CD1c-positive myeloid dendritic cell (primary cell): ENCODE data around the gene COL7A1.

Experiments
- DNase-seq: peaks from one replicate; pipeline ENCODE4 v3.0.0-alpha.2; 2016; ENCODE audit errors: extremely low spot score

The COL7A1 gene

DNA sequence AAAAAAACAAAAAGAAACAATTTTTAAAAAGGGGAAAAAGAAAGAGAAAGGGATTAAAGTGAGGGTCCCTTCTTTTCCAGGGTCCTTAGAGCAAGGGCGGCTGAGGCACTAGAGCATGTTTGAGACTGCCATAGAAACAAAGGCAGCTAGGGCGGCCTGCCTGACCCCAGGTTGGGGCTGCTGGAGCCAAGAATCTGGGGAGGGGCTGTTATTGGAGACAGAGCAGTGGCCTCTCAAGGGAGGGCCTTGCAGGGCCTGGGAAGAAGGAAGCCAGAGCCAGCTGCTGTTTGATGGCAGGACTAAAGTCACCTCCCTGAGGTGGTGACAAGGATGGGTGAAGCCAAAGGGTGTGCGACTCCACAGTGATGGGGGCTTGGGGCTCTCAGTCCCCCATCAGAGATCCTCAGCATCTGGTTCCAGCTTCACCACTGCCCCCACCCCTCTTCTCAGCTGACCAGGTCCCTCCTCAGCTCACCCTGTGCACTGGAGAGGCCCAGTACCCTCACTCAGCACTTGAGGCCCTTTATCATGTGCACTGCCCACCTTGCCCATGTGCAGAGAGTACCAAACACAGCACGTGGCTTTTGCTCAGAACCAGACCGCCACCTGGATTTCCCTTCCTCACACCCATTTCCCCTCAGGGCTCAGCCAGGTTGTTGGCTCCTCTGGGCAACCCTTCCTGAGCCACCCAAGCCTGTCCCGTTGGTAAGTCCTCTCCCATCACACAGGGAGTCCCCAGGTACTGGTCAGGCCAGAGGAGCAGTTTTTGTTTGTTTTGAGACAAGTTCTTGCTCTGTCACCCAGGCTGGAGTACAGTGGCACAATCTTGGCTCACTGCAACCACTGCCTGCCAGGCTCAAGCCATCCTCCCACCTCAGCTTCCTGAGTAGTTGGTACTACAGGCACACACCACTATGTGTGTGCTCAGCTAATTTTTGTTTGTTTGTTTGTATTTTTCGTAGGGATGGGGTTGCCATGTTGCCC, 24.7 kb upstream of the COL7A1 start:
- no peak for DNase-seq

DNA sequence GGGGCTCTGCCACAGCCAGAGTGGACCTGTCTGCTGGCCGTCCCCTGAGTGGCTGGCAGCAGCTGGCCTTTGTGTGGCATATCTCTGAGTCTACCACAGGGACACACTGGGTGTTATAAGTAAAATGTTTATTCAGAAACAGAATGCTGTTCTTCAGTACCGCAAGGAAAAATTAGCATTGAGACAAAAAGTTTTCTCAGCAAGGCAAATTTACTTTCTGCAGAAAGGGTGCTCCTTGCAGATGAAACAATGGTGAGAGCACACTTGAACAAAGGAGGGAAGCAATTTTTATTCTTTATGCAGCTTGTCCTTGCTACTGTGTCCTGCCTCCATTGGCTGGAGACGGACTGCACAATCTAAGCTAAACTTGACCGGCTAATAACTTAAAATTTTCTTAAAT, 22.4 kb upstream of the COL7A1 start:
- peak; percentile 25 for DNase-seq

GRCh38 chr3:48614044-48614443, 18.9 kb upstream of the COL7A1 start:
- DNase-seq: peak; percentile 94

- DNase-seq: no peak
Measured at GRCh38 chr3:48612309-48612708, 17.2 kb upstream of the COL7A1 start.

- DNase-seq: peak; percentile 97
Measured at GRCh38 chr3:48609088-48610005, 14.2 kb upstream of the COL7A1 start, which contains the start of gene UQCRC1. UQCRC1 (minus strand) TSS chr3:48609646; CDS start chr3:48609620, 26 bp downstream.

DNA sequence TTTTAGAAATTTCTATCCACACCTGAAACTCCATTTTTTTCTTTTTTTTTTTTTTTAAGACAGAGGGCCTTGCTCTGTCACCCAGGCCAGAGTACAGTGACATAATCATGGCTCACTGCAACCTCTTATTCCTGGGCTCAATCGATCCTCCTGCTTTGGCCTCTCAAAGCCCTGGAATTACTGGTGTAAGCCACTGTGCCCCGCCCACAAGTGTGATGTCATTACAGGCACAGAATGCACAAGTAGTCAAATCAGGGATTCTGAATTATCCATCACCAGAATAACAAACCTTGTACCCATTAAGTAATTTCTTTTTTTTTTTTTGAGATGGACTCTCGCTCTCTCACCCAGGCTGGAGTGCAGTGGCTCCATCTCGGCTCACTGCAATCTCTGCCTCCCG, 12.4 kb upstream of the COL7A1 start:
- DNase-seq: peak; percentile 25

DNA sequence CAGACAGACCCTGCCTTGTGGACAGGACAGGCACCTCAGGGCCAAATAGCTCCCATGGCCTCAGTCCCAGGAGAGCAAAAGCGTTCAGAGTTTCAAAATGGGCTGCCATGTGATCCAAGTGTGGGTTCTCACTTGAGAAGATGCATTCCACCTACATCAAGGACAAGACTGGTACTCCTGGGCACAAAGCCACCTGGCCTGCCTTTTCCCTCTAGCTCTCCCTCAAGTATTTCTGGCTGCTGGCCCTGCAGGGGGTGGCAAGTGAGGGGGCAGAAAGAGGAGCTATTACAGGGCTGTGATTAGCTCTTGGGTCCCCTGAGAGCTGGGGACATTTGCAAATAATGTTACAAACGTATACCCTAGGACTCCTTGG, 6.5 kb upstream of the COL7A1 start:
- no peak for DNase-seq

DNA sequence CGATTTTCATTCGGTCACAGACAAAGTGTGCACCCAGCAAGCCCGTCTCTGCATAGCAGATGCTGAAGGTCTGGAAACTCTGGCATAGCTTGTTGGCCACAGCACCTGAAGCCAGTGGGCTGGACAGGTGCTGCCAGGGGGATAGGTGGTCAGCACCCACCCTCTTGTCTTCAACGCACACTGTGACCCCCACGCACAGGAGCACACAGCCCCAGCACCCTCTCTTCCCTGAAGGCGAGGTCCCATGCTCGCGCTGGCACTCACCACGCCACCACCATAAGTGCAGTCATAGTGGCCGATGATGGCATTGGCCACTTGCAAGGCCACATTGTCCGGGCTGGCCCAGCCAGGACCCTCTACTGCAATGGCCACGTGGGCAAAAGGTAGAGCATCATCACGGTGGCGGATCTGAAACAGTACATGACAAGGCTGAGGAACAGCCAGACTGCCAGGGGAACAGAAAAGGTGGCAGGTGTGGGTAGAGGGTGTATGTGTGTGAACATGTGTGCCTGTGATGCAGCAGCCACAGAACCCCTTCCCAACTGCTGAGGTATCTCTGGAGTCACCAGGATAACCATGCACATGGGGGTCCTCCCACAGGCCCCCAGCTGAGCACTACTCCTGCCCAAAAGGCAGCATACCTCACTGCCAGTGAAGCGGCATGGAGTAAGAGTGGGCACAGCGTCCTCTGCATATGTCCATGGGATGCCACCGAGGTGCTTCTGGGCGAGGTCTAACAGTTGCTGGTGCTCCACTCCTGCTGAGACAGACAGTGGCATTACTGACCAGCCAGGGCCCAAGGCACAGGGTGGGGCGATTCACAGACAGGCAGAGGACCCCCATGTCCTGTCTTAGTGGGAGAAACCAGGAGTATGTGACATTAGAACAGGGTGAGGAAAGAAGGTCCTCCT, 5.8 kb upstream of the COL7A1 start:
- DNase-seq: no peak

GRCh38 chr3:48599509-48600285, 4.6 kb upstream of the COL7A1 start:
- no peak for DNase-seq

DNA sequence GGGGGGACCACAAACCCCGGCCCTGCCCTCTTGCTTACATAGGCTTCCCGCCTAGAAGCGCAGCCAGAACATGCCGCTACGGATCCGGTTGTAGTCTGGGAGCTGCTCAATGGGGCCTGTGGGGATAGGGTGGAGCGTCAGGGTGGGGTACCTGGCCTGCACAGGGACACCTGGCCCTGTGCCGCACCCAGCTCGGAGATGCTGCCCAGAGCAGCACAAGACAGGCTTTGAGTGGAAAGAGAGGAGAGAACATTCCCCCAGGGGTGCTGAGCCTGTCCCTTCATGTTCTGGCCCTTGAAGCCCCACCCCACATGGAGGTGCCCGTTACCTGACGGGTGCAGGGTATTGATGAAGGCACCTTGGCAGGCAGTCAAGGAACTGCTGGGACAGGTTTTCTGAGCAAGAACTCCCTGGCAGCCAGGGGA, 4.0 kb upstream of the COL7A1 start:
- DNase-seq: no peak

DNA sequence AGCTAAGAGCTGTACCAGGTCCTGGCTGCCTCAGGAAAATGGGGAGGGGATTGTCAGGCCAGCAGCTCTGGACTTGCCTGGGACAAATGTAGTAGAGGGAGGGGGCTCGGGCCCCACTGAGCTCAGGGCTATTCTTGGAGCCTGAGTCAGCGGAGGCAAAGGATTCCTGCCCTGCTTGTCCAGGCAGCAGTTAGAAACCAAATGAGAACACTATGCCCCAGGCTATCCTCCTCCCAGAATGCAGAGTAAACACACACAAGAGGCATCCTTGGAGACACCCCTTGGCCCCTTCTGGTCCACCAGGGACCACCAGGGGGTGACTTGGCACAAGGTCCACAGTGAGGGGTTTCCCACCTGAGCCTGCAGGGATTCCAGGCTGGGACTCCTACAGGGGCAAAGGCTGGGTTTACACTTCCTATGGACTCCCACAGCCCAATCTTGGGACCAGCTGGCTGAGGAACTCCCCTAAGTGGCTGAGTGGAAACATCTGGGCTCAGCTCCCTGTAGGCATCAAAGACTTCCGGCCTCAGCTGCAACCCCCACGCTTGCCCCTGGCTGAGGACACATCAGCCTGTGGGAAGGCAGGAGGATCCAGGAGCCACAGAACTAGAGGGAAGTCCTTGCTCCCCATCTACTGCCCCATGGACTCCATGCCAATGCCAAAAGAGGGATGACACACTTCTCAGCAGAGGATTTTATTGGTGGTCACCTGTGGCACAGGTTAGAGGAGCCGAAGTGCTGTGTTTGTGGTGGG, 3.4 kb upstream of the COL7A1 start:
- DNase-seq: no peak

- DNase-seq: no peak
Measured at GRCh38 chr3:48597408-48597800, 2.3 kb upstream of the COL7A1 start.

DNA sequence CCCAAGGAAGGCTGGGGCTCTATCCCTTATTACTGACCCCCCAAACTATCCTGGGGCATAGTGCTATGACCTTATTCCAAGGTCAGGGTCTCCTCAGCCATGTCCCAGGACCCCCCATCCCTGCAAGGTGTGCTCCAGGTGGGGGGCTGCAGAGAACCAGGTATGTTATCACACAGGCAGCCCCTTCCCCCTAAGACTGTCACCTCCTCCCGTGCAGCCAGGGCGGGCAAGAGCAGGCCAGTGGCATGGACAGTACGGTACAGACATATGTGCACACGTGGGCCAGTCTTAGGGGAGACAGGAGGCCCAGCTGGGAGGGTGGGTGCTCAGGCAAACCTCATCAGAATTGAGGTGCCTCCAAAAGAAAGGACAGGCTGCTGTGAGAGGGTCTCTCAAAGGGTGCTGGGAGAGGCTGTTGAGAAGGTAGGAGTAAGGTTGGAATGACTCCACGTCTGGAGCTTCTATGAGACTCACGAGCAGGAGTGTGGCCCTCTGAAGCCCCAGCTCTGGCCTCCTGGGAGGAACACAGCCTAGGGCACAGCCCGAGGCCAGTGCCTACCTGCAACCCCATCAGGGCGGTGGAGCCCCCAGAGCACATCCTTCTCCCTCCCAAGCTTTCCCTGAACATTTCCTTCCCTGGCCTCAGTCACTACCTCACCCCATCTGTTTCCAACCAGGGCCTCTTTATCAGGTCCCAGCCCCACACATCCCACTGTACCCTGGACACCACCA, 1.7 kb upstream of the COL7A1 start:
- no peak for DNase-seq

GRCh38 chr3:48596157-48596556, 1.0 kb upstream of the COL7A1 start:
- no peak for DNase-seq

GRCh38 chr3:48595526-48596121, 495 bp upstream of the COL7A1 start:
- DNase-seq: peak; percentile 50

DNA sequence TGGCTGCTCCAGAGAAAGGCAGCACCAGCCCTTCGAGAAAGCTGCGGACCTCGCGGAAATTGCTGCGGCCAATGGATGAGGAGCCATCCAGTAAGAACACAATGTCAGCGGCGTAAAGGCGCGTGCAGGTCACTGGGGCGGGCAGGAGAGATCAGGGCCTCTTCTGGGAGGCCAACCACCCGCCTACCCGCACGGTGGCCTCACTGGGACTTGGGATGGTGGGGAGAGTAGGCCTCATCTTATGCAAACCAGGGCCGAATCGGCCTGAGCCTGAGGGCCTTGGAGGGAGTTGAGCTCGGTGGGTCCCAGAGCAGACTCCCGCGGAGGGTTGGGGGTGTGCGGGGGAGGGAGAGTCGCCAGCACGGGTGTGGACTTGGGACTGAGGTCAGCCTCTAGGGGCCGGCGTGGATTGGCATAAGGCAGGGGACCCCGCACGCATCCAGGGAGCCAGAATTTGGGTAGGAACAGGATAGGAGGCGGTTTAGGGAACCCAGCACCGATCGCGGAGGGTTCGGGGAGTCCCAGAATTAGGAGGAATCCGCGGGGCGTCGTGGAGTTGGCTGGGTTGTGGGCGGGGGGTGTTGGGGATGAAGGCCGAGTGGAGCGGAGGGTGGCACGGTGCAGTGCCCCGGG, 596 bp downstream of the COL7A1 start:
- DNase-seq: no peak

GRCh38 chr3:48593337-48593736, 1.8 kb downstream of the COL7A1 start:
- DNase-seq: no peak

DNA sequence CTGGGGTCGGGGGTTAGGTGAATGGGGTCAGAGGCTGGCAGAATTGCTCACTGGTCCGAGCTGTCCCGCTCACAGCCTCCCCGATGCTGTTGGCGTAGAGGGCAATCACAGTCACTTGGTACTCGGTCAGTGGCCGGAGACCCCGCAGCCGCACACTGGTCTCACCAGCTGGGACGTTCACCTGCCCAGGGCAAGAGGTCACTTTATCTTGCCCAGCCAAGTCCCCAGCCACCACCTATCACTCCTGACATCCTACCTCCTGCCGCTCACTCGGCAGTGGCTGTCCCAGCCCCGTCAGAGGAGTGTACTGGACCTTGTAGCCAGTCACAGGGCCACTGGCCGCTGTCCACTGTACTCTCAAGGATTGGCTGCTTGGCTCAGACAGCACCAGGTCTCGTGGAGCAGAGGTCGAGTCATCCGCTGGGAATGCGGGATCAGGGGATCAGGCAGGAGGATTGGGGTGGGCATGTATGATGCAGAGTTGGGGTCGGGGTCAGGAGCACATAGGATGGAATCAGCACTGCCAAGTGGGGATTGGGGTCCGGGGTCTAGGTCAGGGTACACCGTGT, 2.5 kb downstream of the COL7A1 start:
- no peak for DNase-seq
